Measurements from ENCODE around the gene LIMD2.
A peak's percentile ranks its signal among the peaks of the same experiment; 100 is the strongest.
"Not testable (repeated sequence)": the region's sequence is repeated elsewhere in the genome, so short reads cannot be mapped to it uniquely, and the experiment has no call there.

Gene LIMD2

DNA sequence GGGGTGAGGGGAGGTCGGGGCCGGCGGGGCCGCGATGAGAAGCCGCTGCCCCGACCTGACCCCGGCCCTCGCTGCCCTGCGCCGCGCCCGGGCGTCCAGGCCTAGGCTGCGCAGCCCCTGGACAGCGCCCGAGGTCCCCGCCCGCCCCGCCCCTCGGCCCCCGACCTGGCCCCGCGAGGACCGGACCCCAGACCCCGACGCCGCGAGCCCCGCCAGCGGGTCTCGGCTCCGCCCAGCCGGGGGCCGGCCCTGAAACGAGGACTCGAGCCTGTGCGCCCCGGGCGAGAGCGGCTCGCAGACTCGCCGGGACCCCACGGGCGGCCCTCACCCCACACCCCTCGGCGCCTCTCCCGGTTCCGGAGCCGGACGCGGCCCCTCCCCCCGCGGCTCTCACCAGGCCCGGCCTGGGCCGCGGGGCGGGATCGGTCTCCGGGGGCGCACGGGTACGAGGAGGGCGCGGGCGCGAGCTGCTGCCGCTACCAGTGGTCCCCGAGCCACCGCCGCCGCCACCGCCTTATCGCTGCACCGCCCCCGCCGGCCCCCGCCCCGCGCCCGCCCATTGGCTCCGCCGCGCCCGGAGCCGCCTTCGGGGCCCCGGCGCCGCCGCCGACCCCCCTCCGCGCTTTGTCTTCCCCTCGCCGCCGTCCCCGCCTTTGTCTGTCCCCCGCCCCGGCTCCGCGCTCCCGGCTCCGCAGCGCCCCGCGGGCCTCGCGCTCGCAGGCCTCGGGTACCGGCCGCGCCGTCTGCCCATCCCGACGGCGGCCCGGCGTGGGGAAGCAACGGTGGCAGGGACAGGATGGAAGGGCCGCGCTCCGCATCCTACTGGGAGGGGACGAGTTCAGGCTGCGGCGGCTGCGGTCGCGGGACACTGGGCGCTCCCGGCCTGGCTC, at the start of gene LIMD2:
Gene LIMD2, minus strand, starts transcription at position 488 of the 890 bp plus-strand sequence. CDS start 827 bp downstream, outside the sequence.
- DNase-seq, result peak; percentile 64

DNA sequence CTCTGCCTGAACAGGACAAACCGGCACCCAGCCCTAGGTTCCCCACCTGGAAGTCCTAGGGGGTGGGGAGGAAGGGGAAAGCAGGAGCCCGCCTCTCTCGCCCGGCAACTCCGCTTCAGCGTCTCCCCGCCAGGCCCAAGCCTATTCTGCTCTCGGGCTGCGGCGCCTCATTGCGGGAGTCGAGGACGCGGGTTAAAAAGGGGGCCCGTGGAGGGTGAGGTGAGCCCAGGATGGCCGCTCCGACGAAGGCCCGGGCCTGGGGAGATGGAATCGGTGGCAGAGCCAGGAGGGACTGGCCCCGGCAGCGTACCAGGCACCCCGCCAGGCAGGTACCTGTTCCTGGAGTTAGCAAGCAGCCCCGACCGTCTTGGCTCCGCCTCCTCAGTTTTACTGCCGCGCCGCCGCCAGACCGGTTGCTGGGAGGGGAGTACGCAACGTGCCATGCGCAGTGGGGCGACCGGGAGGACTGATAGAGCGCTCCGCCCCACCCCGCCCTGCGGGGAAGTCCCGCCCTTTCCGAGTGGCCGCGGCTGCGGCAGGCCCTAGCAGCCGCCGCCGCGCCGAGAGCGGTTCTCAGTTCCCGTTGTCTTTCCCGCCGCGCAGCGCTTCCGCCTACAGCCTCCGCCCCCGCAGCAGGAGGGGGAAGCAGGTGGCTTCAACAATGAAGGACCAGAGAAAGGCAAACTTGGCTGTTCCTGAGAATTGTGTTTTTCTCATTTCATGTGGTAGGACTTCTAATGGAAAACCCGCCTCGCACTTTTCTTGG, 41.7 kb upstream of the LIMD2 start, which contains the start of gene STRADA:
Gene STRADA, minus strand, starts transcription at position 392 of the 766 bp plus-strand sequence. CDS start 13,430 bp downstream, outside the sequence.
- DNase-seq, result peak; percentile 98

DNA sequence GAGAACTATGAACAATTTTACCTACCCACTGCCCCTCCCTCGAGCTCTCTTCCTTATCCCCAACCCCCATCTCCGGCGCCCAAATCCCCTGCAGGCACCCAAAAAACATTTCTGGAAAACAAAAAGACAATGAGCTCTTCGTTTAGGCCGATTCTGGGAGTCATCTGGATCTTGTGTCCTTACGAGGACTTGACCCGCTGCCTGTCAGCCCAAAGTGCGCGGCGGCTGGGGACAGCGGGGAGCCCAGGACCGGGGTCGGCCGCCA, 41.1 kb upstream of the LIMD2 start:
- DNase-seq, result peak; percentile 41

DNA sequence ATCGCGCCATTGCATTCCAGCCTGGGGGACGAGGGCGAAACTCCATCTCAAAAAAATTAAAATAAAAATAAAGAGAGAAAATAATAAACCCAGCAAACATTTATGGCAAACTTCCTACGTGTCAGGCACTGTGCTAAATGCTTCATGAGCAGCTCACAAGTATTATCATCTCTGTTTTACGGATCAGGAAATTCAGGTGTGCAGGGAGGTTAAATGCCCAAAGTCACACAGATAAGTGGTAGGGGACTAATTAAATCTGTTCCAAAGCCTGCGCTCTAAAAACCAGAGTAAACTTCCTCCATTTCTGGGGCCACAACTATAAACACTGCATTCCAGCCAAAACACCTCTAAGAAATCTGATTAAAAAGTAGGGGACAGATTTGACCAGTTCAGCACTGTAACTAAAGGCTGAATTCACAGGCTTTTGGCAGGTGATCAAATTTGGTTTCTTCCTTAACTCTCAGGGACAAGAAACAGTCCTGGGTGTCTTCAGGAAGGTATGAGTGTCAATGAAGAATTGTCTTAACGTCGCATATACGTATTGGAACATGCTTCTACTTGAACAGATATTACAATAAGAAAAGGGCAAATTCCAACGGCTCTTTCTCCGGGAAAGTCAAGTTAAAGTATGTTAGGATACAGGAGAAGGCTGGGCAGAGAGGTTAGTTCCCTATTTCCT, 40.7 kb upstream of the LIMD2 start:
- no peak for DNase-seq

DNA sequence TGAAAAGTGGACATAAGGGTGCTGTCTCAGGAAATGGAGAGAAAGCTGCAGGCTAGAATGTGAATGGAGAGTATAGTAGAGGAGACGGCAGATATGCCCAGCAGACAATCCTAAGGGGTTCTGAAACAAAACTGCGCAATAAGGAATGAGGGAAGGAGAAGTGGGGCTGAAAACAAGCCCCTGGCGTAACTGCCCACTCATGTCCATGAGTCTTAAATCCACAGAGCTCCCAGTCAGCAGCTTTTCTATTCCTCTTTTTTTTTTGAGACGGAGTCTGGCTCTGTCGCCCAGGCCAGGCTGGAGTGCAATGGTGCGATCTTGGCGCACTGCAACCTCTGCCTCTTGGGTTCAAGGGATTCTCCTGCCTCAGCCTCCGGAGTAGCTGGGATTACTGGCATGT, 35.8 kb upstream of the LIMD2 start:
- DNase-seq, result no peak

DNA sequence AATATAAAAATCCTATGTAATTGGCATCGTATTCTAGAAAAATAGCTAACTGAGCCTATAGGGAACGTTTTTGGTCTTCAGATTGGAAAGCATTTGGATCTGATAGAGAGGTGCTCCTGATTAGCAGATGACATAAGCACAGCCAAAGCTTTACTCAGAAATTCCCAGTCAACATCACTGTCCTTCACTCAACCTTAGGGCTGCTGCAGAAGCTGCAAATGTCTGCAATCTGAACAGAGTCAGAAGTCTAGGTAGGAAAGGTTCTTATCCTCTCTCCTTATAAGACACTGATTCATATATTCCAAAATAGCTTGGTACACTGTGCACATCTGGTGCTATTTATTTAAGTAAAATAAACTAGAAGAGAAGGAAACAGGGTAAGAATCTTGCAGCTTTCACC, 22.5 kb upstream of the LIMD2 start:
- no peak for DNase-seq

DNA sequence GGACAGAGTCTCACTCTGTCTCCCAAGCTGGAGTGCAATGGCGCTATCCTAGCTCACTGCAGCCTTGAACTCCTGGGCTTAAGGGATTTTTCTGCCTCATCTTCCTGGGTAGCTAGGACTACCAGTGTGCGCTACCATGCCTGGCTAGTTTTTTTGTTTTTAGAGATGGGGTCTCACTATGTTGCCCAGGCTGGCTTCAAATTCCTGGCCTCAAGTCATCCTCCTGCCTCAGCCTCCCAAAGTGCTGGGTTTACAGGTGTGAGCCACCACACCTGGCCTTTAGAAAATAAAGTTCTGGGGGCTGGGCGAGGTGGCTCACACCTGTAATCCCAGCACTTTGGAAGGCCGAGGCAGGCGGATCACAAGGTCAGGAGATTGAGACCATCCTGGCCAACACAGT, 20.3 kb upstream of the LIMD2 start:
- DNase-seq, result not testable (repeated sequence)

DNA sequence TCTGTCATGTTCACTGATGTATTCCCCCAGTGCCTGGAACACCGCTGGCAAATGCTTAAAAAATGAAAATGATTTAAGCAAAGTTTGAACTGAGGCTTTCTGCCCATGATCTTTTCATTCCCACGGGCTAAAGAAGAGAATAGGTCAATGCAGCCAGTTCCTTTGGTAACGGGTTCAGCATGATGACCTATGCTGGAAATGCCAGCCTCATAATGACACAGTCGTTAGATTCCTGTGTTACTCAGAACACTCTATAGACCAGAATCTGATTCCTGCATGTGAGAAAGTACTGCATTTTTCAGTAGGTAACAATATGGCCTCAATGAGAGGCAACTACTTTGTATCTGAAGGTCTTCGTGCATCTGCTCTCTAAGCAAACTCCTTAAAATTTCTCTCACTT, 19.1 kb upstream of the LIMD2 start:
- no peak for DNase-seq

DNA sequence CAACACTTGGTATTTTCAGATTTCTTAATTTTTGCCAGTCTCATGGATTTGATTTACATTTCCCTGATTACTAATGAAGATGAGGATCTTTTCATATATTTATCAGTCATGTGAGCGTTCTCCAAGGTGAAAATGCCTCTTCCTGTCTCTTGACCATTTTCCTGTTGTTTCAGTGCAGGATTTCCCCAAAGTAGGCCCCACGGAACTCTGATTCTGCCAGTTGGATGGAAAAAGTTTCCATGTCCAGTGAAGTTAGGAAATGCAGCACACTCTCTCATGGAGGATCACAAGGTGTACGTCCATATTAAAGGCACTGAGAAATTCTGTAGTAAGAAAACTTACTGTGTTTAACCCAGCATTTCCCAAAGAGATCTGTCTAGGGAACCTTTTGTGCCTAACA, 16.5 kb upstream of the LIMD2 start:
- DNase-seq, result no peak

DNA sequence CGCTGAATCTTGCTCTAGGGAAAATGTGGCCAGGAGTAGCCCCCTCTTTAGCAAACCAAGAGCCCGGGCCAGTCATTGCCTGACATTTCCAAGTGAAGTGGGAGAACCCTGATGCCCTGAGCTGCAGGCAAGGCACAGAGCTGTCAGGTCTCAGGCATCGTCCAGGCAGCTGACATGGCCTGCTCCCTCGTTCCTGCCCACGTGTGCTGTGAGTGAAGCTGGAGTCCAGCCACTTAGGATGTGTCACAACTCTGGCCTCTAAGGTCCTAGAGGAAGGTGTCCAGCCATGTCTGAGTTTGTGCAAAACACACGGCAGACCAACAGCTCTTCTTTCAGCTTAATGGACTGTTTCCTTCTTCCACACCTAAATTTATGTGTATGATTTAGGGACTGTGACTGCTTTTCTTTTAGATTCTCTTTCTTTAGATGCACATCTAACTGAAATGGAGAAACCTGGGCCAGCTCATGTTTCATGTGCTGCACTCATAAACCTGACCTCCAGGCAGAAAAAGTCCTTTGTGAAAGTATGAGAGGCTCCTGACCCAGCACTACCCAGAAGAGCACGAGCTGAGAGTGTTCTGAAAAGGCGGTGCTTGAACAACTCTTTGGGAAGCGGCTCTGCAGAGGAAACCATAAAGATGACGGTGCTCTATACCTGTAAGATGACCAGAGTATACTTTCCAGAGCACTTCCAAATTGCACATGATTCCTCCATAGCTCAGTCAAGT, 14.8 kb upstream of the LIMD2 start:
- no peak for DNase-seq

DNA sequence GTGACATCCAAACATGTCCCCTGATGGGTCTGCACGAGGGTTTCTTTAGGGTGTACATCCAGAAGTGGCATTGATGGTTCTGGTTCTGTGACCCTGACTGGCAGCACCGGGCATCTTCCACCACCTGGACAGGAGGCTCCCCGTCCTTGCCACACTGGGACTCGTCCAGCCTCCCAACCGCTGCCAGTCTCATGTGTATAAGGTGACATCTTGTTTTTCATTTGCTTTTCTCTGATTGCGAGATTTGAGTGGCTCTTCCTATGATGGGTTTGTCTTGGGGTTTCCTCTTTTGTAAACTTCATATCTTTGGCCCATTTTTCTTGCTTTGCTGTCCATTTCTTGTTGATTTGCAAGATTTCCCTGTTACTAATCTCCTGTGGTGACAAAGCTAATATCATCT, 9.2 kb upstream of the LIMD2 start:
- DNase-seq, result no peak

DNA sequence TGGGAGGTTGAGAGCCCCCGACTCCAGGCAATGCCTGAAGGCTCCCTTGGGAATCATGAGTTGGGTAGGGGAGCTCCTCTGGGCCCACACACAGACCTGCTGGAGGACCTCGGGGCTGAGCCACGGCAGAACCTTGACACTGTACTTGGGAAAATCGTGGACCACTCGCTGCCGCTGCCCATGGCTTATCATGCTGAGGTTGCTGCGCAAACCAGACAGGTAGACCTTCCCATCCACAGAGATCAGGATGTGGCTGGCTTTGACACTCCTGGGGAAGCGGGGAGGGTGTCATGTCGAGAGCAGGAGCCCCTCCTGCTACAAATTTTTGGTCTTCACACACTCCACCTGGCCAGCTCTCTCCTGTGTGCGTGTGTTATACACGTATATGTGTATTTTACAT, 7.2 kb upstream of the LIMD2 start:
- no peak for DNase-seq

DNA sequence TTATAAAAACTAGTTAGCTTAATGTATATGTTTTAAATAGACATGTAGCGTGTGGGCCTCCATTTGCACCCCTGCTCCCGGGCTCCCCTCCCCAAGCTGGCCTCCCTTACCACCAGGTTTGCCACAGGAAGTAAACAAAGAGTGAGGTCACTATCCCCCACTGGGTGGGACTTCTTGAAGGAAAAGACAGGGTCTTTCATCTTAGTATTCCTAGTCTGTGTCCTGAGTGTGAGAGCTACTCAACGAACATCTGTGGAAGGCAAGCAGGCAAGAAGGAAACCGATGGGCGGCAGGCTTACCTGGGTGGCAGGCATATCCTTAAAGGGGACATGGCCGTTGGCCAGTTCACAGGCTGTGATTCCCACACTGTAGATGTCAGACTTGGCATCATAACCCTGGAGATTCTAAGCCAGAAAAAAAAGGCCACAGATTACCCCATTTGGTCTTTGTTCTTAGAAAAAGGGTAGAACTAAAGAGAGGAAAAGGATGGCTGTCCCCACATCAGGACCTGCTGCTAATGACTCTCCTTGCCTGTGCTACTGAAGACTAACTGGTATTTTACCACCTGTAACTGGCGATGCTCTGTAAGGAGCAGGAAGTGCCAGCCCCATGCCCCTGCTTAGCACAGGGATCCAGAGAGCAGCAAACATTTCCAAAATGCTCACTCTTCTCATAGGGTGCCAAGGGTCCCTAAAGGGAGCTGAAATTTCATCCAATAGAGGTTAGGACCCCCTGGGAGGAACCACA, 6.6 kb upstream of the LIMD2 start:
- no peak for DNase-seq

DNA sequence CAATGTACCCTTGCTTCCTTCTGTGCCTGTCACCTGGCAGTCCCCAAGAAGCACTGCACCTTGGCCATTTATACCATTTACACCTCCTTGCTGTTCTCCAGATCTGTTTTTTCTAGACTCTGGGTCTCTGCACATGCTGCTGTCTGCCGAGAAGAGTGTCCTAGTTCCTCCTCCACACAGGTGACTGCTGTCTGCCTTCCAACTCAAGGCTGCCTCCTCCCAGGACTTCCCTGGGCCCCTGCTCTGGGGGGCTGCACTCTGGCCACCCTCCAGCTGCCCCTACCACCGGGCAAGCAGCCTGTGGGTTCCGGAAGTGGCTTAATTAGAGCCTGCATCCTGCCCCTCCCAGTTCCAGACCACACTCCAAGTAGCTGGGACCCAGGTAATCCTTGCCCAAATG, 5.7 kb upstream of the LIMD2 start:
- DNase-seq, result no peak

DNA sequence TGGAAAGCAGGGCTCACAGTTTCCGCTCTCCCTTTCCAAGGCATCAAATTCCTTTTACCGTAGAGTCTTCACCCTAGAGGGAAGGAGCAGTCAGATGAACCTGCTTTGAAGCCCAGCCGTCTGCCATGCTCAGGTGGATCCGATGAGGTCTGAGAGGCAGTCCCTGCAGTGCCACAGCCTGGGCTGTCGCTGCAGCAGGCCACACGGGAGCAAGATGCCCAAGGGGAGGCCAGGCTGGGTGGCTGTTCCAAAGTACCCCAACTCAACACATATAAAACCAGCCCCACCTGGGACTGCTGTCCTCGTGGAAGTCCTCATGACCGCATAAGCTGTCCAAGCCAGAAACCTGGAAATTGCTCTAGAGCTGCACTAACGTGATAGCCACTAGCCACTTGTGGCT, 4.9 kb upstream of the LIMD2 start:
- no peak for DNase-seq

DNA sequence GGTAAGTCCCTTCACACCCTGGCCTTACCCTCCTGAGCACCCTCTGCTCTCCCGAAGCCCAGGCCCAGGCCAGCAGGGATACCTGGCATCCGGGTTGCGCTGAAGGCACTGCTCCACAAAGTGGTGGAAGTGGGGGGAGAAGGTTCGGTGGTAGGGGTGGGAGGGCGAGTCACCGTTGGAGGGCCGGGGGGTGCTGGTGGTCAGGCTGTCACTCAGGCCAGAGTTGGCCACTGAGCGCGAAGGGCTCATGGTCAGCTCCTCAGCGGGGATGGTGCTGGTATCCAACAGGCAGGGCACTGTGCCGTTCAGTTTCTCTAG, 4.3 kb upstream of the LIMD2 start:
- no peak for DNase-seq

DNA sequence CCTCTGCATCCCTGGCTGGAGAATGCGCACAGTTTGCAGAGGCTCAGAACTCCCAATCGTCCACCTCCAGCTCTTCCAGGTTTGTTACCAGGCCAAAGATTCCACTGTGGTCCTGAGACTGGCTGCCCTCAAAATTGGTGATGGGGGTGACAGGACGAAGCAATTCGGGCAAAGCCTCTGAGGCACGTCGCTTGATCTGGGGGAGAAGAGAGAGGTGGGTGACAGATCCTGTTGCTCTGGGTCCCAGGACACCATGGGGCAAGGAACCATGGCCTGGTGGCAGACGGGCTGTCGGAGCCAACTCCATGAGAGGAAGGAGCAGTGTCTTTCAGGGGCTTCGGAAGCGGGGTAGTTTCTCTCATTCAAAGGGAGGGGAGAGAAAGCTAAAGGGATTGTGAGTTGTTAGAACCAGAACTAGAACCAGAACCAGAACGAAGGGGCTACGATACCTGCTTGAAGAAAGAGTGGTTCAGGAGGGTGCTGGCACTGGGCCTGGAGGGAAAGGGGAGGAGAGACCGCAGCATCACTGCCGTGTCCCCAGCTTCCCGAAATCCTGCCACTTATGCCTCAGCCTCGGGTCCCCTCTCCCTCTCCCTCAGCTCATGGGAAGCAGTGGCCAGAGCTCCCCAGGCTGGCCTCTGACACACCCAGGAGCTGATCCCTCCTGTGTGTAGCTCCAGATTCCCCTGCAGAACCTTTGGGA, 3.8 kb upstream of the LIMD2 start:
- DNase-seq, result no peak

DNA sequence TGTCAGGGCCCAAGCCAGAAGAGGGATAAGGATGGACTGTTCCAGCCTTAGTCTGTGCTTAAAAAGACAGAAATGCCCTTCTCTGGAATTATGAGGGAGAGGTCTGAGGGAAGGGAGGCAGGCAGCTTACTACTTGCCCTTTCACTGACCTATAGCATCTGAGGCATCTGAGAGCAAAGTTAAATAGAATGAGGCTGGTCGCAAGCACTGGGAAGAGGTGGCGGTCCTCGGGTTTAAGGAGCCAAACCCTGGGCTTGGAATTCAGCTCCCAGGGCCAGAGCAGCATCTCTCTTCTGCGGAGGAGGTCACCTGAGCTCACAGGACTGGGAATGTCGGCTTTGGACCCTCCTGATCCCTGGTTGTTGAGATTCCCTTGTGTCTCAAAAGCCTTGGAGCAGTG, 3.1 kb upstream of the LIMD2 start:
- DNase-seq, result no peak

DNA sequence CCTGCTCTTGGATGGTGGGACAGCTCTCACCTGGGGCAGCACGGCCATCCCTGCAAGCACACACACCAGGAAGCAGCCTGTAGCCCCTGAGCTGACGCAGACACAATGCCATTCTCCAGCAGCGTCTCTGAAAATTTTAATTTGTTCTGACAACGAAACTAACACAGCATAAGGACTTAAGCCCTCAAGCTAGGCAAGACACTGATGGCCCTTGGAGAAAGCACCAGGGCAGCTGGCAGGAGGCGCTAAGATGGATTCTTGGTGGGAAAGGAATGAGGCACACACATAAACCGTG, 2.7 kb upstream of the LIMD2 start:
- no peak for DNase-seq

DNA sequence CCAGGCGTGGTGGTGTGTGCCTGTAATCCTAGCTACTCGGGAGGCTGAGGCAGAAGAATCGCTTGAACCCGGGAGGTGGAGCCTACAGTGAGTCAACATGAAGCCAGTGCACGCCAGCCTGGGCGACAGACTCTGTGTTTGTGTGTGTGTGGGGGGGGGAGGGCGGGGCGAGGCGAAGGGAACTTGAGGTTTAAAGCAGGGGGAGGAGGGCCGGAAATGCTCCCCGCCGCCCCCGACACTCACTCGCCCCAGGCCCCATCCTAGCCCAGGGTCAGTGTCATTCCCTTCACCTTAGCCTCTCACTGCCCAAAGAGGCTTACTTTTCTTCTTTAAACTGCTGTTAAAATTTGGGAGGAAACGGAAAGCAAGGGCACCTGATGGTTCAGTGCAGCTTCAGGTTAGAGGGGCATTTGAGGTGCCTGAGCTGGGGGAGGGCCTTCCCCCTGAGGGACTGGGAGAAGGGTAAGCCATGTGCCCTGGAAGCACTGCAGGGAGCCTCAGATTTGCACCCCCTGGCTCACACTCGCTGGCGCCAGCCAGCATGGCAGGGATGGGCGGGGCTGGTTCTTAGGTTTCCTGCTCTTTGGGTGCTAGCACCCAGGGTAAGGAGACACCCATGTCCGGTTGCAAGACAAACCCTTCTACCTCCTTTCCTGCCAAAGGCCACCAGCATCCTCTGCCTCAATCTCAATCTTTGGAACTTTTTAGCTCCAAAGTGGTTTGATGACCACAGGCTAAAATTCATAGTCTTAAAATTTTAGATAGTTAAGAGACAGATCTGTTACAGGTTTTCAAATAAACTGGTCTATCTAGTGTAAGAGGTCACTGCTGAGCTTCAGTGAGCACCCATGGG, 2.2 kb upstream of the LIMD2 start:
- DNase-seq, result no peak

DNA sequence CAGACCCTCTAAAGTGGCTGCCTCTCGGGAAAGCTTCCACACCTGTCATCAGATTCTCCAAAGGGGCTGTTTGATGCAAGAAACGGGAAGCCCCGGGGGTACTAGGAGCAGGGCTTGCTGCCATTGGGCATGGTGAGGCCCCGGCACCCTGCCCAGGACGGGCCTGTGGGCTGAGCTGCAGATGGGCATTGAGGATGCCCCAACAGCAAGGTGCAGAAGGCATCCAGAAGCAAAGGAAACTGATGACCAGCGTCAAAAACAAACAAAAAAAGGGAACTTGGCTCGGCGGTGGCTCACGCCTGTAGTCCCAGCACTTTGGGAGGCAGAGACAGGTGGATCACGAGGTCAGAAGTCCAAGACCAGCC, 1.5 kb upstream of the LIMD2 start:
- DNase-seq, result no peak
